Breast epithelium (tissue), 3 donors: ENCODE measurements around the gene MAOB.

Experiments
- CTCF ChIP-seq, 3 donors: fragments of 450-650 bp; IDR thresholded peaks; one replicate each; pipeline ENCODE4 v1.5.1; 2016 to 2017; ENCODE audit warnings: antibody characterized with exemption in 3 of 3, mild to moderate bottlenecking in 3 of 3, moderate library complexity in 3 of 3
- POLR2A ChIP-seq: fragments of 450-650 bp; IDR thresholded peaks from one replicate; pipeline ENCODE4 v1.6.1; 2016; ENCODE audit warnings: antibody characterized with exemption, mild to moderate bottlenecking, moderate library complexity
- POLR2AphosphoS5 ChIP-seq, 3 donors: sonication (generic); formaldehyde crosslinking; IDR thresholded peaks; one replicate each; pipeline ENCODE4 v1.6.1; 2017; ENCODE audit warnings: antibody characterized with exemption in 3 of 3

- TF ChIP-seq CTCF (IDR thresholded peaks at IDR 0.05) (no peak), POLR2A (no peak), POLR2AphosphoS5 (IDR thresholded peaks at IDR 0.05) (no peak)
Observed at GRCh38 chrX:43897290-43897689, 15.0 kb upstream of the MAOB start.
